ENCODE measurements around the gene ACOT7.

The ACOT7 gene

GRCh38 chr1:6268415-6268814, 125.2 kb downstream of the ACOT7 start:
- DNase-seq (ENCODE audit: low spot score) = no peak
- no peak for TF ChIP-seq CTCF (IDR thresholded peaks at IDR 0.05; ENCODE audit: borderline replicate concordance, control extremely low read depth, extremely low read depth, insufficient read depth, missing control alignments)
- in situ Hi-C loops (cut with MboI; ENCODE audit: low sequenced_read_pairs, unreplicated experiment) = no loop called here

GRCh38 chr1:6267686-6268322, 125.8 kb downstream of the ACOT7 start:
- no peak for DNase-seq (ENCODE audit: low spot score)
- no peak for TF ChIP-seq CTCF (IDR thresholded peaks at IDR 0.05; ENCODE audit: borderline replicate concordance, control extremely low read depth, extremely low read depth, insufficient read depth, missing control alignments)
- in situ Hi-C loops (cut with MboI; ENCODE audit: low sequenced_read_pairs, unreplicated experiment) = no loop called here

GRCh38 chr1:6266641-6267040, 126.9 kb downstream of the ACOT7 start:
- no peak for DNase-seq (ENCODE audit: low spot score)
- in situ Hi-C loops (cut with MboI; ENCODE audit: low sequenced_read_pairs, unreplicated experiment) = no loop called here
- no peak for TF ChIP-seq CTCF (IDR thresholded peaks at IDR 0.05; ENCODE audit: borderline replicate concordance, control extremely low read depth, extremely low read depth, insufficient read depth, missing control alignments)

- in situ Hi-C loops (cut with MboI; ENCODE audit: low sequenced_read_pairs, unreplicated experiment) = no loop called here
- TF ChIP-seq CTCF (IDR thresholded peaks at IDR 0.05; ENCODE audit: borderline replicate concordance, control extremely low read depth, extremely low read depth, insufficient read depth, missing control alignments) = no peak
Measured at GRCh38 chr1:6265151-6265550, 128.4 kb downstream of the ACOT7 start.

GRCh38 chr1:6263716-6264115, 129.9 kb downstream of the ACOT7 start:
- no peak for TF ChIP-seq CTCF (IDR thresholded peaks at IDR 0.05; ENCODE audit: borderline replicate concordance, control extremely low read depth, extremely low read depth, insufficient read depth, missing control alignments)
- in situ Hi-C loops (cut with MboI; ENCODE audit: low sequenced_read_pairs, unreplicated experiment) = no loop called here
- DNase-seq (ENCODE audit: low spot score) = no peak

More at GRCh38 chr1:6265151-6265550, 128.4 kb downstream of the ACOT7 start:
- no peak for DNase-seq (ENCODE audit: low spot score)

GRCh38 chr1:6262555-6263420, 130.8 kb downstream of the ACOT7 start:
- in situ Hi-C loops (cut with MboI; ENCODE audit: low sequenced_read_pairs, unreplicated experiment) = no loop called here

More at GRCh38 chr1:6262555-6263420, 130.8 kb downstream of the ACOT7 start:
- no peak for DNase-seq (ENCODE audit: low spot score)
- TF ChIP-seq CTCF (IDR thresholded peaks at IDR 0.05; ENCODE audit: borderline replicate concordance, control extremely low read depth, extremely low read depth, insufficient read depth, missing control alignments) = no peak

Measured in GM13976 (cell line).